Activated CD8-positive, alpha-beta memory T cell treated with anti-CD3 and anti-CD28 coated beads for 4 hours (primary cell): ENCODE results near the gene PRDM16.

Experiments
- DNase-seq, 2 donors: peaks; one replicate each; pipeline ENCODE4 v3.0.0-alpha.2; 2020; ENCODE audit warnings: low read depth in 2 of 2

The PRDM16 gene

DNA sequence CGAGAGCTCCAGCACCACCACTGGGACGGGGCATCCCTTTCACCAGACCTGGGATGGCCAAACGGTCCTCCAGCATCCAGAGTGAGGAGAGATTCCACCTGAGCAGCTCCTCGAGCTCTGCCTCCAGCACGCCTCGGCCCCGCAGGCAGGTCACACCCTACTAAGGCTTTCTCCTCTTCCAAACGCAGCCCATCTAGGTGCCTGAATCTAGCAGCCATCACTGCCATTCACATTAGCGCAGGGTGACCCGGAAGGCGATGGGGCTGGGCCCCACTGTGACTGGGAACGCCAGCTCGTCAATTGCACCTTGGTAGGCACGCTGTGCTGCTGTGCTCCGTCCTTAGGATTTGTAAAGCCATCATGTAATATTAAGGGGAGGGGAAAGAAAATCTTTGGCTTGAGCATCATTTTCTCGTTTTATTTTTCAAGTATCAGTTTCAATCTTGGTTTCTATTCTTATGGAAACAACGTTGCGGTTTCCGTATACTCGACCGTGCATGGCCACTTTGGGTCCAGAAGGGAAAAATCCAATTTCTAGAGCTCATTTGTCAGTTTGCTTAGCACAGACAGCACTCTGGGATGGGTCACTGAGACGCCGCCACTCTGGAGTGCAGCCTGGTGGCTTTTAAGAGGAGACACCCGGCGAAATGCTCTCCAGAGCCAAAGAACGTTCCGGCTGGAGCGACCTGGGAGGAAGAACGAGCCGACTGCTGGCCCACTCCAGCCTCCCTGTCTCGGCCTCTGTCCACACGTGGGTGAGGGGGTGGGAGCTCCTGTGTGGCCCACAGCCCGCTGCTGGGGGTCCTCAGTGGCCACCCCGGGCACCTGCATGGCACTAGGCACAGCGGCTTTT lies 173.6 kb downstream of the PRDM16 start:
- no peak for DNase-seq

DNA sequence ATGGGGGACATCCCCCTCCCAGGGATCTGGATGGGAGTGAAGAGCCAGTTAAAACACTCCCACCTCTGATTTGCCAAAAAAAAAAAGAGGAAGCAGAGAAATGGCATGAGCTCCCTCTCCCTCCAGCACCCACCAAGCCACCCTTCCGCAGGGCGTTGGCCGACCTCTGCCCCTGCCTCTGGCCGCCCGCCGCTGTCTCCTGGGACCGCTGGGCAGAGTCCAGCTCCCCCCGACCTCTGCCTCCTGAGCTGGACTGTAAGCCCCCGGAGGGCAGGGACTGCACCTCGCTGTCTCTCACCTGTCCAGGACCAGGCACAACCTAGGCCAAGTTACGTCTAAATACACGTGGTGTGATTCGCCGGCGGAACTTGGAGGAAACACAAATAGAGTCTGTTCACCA lies 174.3 kb downstream of the PRDM16 start:
- DNase-seq: no peak

DNA sequence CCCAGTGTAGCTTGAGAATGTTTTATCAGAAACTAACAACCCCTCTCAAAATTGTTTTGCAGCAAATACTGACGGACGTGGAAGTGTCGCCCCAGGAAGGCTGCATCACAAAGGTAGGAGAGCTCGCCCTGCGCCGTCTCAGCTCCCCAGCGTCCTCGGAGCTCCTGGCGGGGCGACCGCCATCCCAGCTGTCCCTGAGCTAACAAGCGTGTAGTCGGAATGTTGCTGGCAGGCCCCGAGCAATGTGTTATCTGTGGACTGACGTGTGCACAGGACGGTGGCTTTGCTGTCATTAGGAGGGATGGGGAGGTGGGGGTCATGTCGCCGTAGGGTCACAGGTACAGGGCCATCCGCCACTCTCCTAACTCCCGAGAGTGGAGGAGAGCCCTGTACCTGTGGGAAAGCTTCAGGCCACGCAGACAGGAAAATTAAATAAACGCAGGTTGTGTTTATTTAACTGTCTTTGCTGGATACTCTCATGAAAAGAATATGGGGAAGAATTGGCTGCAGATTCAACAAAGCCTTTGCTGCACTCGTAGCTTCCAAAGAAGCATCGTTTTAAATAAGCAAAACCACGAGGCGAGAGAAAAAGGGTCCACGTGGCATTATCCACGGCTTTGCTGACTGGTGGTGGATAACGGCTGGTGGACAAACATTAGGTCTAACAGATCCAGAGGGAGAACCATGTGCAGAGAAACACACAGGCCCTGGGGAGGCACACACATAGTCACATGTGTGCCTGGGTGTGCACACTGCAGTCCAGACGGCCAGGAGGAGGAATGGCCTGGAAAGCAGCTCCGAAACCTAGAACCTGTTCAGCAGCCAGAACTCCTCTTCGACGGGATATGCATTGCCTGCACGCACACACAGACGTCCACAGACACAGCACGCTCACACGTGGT lies 175.3 kb downstream of the PRDM16 start:
- no peak for DNase-seq

GRCh38 chr1:3244927-3245315 lies 175.9 kb downstream of the PRDM16 start:
- no peak for DNase-seq

DNA sequence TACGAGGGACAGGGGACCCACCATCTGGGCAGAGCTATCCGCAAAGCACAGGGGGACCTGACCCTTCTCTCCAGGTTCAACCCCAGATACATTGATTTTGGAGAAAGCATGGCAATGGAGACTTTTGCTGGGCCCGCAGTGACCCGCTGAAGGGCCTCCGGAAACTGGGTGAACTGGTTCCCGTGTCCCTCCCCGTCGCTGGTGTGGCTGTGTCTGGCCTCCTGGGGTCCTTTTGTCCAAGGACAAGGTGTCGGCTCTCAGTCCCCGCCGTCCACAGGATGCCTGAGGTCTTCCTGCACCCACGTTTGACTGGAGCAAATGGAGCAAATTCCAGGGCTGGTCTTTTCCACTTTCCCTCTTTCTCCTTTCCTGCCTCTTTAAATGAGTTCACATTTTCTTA lies 176.3 kb downstream of the PRDM16 start:
- DNase-seq: no peak

DNA sequence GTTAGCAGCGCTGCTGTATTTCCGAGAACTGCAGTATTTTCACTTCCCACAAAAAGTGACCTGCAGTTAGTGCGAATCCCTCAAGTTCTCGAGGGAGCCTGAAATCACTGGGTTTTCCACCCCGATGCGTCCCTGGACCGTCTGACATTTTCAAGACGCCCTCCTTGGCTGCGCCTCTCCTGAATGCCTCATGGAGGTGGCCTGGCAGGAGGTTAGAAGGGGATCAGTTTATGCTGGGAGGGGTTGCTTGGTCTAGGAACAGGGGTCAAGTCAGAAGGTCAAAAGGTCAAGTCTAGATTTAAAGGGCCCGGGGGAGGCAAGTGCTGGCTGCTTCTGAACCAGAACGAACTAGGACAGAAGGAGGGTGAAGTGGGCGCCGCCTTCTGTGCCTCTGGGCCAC lies 176.8 kb downstream of the PRDM16 start:
- DNase-seq: no peak

GRCh38 chr1:3246251-3246650 lies 177.2 kb downstream of the PRDM16 start:
- DNase-seq: no peak

DNA sequence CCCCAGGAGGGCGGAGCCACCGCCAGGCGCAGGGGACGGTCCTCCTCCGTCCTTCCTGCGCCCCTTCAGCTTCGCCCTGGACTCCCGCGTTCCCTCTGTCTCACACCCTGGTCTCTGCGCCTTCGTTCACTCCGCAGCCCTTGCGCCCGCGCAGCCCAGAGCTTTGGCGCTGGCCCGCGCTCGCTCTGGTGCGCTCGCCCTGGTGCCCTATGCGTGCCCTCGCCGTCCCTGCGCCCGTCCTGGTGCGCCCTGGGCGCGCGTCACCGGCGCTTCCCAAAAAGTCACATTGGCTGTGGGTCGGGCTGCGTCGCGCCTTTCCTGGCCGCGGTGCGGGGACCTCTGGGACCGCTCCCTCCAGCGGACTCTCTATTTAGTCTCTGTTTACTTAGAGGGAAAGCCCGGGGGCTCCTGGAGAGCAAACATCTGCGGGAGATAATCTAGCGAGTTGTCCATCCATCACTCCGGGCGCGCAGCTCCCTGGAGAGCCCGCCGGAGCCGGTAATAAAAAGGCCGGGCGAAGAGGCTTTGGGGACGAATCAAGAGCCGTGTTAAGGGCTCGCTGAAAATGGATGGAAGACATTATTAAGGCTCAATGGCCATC lies 178.6 kb downstream of the PRDM16 start:
- DNase-seq: no peak

GRCh38 chr1:3248155-3249141 lies 179.4 kb downstream of the PRDM16 start:
- DNase-seq: no peak

DNA sequence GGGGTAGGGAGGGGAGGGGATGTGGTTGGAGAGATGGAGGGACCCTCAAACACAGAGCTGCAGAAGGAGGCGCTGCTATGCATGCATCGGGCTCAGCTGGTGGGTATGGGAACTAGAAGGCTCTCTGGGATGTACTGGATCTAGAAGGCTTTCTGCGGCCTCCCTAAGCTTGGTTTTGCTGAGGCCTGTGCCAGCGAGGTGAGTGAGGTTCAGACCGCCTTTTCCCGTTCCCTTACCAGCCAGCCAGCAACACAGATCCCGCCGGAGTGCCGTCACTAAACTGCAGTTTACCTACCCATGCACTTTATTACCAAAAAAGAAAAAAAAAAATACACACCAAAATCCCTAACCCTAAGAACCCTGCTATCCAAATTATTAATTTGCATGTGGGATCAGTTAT lies 180.2 kb downstream of the PRDM16 start:
- DNase-seq: no peak

DNA sequence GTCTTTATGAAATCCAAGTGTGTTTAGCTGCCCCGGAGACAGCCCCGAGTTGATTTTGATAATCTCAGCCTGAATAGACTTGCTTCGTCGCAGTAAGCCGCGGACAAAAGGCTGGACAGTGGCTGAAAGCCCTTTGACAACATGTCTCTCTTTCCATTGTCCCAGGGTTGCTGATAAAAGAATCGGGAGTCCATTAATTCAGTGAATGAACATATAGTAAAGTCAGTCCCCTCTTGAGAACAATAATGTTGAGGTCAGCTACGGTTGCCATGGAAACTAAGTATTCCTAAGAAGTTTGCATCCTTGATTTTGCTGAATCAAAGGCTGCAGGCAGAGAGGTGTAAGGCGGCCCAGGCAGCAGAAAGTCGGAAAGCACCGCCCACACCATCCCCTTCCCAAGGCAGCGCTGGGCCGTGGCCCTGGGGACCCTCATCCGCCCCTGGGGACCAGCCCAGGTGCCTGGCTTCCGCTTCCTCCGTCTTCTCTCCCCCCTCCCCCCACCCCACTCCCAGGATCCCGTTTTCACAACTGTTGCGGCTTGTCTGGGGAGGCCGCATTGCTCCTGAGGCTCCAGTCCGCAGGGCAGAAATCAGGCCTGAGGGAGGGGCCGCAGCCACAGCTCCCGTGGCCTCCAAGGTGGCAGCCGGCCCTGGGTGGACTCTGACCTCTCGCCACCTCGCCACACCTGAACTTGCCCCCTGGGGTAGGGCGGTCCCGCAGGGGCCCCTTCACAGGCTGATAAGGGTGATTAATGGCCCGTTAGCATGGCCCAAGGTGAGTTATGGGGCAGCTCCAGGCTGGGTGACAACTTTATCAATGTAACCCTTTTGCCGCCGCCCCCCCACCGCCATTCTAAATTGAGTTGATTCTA lies 180.9 kb downstream of the PRDM16 start:
- no peak for DNase-seq

GRCh38 chr1:3250624-3251023 lies 181.6 kb downstream of the PRDM16 start:
- no peak for DNase-seq

DNA sequence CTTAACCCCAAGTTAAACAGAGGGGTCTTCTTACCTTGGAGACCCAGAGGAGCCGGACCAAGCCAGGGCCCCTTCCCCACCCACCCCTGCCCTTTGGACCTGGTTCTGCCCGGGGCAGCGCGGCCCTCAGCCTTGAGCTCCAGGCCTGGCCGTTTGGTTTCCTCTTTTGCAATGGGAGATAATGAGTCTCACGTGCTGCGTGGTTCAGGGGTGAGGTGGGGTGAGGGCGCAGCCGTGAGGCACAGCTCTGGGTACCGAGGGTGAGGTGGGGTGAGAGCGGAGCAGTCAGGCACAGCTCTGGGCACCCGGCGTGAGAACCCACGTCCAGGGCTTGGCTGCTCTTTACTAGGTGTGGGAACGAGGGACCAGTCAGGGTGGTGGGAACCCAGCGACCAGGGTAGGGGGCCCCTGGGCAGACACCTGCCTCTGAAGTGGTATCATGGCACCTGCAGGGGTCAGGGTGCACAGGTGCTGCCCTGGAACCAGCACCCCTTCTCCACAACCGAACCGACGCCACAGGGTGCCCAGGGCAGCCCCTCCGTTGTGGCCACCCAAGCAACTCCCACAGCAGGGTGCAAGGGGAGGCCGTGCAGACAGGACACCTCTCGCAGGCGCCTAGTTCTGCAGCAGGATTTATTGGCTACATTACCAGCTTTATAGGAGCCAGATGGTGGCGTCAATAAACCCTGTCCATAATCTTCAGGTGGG lies 182.2 kb downstream of the PRDM16 start:
- DNase-seq: no peak

GRCh38 chr1:3251807-3252428 lies 182.9 kb downstream of the PRDM16 start:
- DNase-seq: no peak

DNA sequence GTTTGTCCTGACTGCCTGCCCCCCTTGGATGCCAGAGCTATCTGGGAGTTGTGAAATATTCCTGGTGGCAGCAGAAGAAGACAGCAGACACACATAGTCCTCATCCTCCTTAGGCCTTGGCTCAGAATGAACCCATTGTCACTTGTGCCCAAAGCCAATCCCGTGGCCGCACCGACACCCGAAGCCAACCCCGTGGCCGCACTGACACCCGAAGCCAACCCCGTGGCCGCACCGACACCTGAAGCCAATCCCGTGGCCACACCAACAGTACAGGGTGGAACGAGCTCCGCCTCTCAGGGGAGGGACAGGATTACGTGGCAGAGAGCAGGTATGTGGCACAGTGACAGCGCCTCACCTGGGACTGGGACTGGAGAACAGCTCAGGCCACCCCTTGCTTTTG lies 186.7 kb downstream of the PRDM16 start:
- DNase-seq: no peak

DNA sequence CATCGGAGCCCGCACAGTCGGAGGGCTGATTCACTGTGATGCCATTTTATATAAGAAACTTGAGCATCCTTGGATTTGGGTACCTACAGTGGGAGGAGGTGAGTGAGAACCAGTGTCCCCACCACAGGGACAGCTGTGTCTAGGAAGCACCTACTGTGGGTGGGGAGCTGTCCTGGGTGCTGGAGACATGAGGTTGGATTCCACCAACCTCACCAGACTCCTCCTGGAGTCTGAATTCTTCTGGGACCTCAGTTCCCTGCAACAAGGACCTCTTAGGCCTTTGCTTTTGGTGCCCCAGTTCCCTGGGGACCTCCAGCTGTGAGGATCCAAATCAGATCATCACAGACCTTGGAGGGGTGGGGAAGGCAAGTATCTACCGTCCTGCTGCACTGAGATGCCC lies 188.8 kb downstream of the PRDM16 start:
- no peak for DNase-seq

- no peak for DNase-seq
Measured at GRCh38 chr1:3258386-3259003, 189.5 kb downstream of the PRDM16 start.

- DNase-seq: no peak
Measured at GRCh38 chr1:3259020-3259419, 190.0 kb downstream of the PRDM16 start.
